ENCODE data around the gene TGFA.

Gene TGFA

DNA sequence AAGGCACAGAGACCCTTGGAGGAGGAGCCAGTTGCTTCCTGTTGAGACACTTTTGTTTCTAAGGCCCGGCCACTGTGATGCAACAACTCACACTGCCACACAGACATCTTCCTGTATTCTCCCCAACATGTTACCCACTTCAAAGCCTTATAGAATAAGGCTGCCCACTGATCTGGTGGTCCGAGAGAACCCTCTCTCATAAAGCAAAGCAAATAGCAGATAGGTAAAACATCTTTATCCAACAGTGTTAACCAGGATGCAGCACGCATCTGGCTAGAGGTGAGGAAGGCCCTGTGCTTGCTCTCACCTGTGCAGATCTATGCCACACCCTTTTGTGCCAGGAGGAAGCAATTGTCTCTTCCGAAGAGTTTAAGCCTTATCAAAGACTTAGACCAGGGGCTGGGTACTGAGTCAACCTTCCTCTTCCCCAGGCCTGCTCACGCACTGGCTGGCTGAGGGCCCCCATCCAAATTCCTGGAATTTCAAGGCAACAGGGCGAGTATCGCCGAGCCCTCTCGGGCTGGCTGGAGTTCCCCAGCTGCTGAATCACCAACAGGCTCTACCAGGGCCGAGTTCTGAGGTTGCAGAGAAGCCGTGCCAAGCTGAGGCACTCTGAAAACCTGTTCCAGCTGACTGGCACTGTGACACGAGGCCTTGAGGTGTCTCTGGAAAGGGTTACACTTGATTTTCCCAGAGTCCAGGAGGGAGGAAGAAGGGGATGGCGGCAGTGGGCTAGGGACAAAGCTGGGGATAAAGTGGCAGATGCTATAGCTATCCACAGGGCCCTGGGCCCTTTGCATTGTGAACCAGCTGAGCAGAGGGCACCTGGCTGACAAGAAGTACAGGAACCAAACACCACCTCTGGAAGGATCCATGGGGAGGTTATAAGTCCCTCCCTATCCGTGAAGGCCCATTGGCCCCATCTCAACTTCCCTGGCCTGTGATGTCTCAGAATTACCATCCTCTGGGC lies 29.3 kb downstream of the TGFA start:
- peak; percentile 5 for DNase-seq (ENCODE audit: low read depth)

DNA sequence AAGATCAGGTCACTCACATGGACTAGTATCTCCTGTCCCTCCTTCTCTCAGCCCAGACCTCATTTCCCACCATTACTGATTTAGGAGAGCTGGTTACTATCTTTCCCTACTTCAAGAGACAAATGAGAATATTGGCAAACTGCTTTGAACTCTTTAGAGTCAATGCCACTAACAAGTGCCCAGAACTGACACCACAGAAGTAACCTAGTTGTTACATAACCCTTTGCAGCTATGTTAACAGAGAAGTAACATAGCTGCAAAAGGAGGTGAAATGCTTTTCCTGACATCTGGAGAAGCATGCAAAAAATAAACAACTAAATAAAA lies 30.0 kb downstream of the TGFA start:
- DNase-seq (ENCODE audit: low read depth) = no peak

GRCh38 chr2:70522627-70523026 lies 31.0 kb downstream of the TGFA start:
- DNase-seq (ENCODE audit: low read depth) = no peak

GRCh38 chr2:70520825-70521224 lies 32.8 kb downstream of the TGFA start:
- no peak for DNase-seq (ENCODE audit: low read depth)

DNA sequence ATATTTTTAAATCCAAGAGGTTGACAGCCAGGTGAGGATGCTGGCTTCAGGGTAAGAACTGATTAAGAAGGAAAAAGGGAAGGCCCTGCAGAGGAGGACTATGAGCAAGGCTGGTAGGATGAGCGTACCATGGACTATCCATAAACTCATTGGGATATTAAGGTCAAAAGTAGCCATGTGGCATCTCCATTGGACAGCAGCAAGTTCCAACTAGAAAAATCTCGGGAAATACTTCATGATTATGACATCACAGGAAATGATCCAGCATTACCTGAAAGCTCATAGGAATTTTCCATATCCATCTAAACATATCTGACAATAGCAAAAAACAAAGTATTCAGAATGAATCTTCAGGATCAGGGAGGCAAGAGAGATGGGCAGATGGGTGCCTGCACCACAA lies 34.2 kb downstream of the TGFA start:
- no peak for DNase-seq (ENCODE audit: low read depth)

GRCh38 chr2:70518557-70518956 lies 35.1 kb downstream of the TGFA start:
- no peak for DNase-seq (ENCODE audit: low read depth)

GRCh38 chr2:70517804-70518203 lies 35.8 kb downstream of the TGFA start:
- no peak for DNase-seq (ENCODE audit: low read depth)

- no peak for DNase-seq (ENCODE audit: low read depth)
These were observed 37.0 kb downstream of the TGFA start for GRCh38 chr2:70516596-70516995.

- DNase-seq (ENCODE audit: low read depth) = no peak
These were observed 37.7 kb downstream of the TGFA start for GRCh38 chr2:70515938-70516337.

GRCh38 chr2:70514612-70515055 lies 39.0 kb downstream of the TGFA start:
- no peak for DNase-seq (ENCODE audit: low read depth)

DNA sequence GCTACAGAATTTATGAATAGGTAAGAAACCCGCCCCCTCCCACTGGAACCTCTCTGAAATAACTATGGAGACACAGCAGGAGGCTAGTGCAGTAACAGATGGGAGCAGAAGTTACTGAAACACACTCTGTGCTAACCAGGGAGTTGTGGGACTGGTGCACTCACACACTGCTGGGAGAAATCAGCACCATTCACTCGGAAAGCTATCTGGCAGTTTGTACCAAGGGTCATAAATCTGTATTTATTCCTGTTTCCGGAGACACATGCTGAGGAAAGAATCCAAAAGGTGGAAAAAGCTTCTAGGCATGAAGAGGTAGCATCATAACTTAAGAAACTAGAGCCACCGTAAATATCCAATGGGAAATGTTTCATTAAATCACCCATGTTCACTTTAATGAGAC lies 39.9 kb downstream of the TGFA start:
- DNase-seq (ENCODE audit: low read depth) = no peak

DNA sequence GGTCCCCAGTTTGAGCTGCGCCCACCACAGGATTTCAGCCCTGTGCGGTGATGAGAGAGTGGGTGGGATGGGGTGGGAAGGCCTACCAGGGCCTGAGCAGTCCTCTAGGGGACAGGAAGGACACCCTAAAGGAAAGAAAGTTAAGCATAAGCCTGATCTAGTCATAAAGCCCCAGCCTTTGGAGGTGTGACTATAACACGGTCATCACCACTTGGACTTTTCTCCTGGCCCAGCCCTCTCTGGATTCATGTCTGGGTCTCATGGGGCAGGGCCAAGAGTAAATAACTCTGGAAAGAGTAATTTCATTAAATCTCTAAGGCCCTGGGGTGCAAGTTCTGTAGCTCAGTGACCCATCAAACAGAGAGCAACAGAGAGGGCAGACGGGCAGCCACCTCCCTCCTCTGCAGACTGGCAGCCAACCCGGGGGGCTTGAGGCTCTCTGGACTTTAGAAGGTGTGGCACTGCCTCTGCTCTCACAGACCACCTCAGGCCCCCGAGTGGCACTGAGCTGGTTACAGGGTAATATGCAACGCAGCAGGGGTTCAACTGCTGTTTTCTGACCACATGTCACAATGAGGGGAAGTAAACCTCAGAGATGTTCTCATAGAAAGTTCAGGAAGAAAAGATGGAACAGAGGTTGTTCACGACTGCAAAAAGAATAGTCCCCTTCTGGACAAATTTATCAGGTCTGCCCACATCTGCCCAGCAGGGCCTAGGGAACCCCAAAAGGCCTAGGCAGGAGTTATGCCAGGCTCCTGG lies 41.5 kb downstream of the TGFA start:
- DNase-seq (ENCODE audit: low read depth) = no peak

DNA sequence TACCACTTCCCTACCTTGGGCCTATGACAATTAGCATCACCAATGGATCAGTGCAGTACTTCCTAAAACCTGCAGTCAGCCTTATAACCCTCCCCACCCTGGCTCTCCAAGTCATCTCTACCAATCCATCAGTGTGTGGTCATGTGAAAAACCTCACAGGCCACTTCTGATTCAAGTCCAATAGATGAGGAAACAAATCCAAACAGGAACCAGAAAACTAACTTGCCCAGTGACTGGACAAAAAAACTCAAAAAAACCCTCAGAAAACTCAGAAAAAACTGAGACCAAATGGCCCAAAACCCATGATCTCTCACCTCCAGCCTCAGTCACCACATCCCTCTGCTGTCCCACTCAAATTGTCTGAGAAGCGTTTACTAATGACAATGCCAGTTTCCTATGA lies 43.3 kb downstream of the TGFA start:
- no peak for DNase-seq (ENCODE audit: low read depth)

DNA sequence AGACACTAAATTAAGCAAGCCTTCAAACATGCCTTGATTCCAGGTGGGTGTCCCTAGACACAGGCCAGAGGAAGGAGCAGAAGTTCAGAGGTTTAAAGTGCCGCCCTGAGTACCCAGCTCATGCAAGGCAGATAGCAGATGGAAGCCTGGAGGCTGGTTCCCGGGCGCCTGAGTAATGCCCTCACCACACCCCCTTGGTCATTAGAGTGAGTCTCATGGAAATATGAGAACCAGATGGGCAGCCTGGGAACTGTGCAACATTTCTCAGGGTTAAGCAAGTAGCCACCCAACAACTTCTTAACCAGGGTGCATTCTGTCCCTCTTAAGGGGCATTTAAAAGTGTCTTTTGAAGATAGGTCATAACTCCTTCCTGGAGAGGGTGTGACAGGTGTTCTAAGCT lies 44.1 kb downstream of the TGFA start:
- no peak for DNase-seq (ENCODE audit: low read depth)

- no peak for DNase-seq (ENCODE audit: low read depth)
These were observed 44.7 kb downstream of the TGFA start for GRCh38 chr2:70508711-70509462.

DNA sequence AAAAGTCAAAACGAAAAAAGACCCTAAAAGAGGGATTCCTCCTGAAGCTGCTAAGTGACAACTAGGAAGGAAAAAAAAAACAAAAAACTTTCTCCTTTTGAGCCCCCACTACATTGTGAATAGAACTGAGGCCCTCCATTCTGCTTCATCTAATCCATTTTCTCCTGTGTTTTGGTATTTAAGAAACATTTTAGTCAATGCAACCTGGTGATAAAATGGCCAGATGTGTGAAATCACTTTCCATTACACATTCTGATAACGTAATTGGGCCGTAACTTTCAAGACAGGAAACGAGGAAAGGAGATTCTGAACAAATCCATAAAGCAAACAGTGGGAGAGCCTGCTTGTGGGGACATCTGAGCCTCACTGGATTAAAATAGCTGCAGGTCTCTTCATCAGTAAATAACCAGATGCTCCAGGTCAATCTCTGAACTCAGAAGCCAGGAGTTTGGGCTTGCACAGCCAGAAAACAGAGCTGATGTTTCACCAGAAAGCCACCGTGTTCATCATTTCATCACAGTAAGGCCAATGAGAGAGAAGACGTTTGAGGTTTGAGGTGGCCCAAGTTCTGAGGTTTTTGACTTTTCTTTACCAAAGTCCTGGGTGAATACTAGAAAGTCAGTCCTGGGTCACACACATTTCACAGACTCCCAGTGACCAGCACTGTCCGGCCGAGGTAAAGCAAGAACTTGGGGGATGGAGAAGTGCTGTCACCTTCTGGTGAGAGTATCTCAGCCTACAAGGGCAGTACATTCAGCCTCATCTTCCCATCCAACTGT lies 47.8 kb downstream of the TGFA start:
- no peak for DNase-seq (ENCODE audit: low read depth)

GRCh38 chr2:70504750-70505149 lies 48.9 kb downstream of the TGFA start:
- no peak for DNase-seq (ENCODE audit: low read depth)

GRCh38 chr2:70503896-70504295 lies 49.7 kb downstream of the TGFA start:
- DNase-seq (ENCODE audit: low read depth) = no peak

DNA sequence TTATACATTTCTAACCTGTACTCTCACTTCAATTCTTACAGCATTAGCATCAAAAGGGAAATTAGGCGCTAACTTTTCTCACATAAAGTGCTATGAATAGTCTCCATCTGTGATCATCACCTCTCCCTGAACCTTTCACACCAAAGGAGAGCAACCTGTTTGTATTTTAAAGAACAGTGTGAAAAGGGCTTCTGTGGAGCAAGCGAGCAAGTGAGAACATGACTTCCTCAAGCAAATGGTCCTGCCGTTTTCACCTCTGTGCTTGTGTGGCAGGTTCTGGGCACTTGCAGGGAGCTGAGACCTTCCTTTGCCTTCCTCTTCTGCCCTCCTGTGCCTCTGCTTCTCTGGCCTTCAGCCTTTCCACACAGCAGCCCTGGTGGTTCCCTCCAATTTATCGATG lies 51.9 kb downstream of the TGFA start:
- DNase-seq (ENCODE audit: low read depth) = no peak

- no peak for DNase-seq (ENCODE audit: low read depth)
These were observed 52.4 kb downstream of the TGFA start for GRCh38 chr2:70501215-70501614.

- DNase-seq (ENCODE audit: low read depth) = no peak
These were observed 54.4 kb downstream of the TGFA start for GRCh38 chr2:70499253-70499652.

DNA sequence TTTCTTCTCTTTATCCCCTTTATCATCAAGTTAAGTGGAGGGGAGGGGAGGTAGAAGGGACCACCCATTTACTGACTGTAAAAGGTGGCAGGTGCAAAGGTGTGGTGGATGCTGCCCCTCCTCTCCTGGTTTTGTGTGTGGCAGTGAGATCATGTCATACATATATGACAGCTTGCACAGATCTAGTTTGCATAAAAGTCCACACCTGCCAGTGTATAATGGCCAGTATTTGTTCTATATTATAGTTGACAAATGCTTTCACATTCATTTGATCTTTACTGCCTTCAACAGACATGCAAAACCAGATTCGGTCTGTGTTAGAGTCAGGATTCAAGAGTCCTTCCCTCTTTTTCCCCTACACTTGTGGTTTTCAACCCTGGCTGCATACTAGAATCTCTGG lies 55.1 kb downstream of the TGFA start:
- no peak for DNase-seq (ENCODE audit: low read depth)
